ENCODE data around the gene DDX10.

DNA sequence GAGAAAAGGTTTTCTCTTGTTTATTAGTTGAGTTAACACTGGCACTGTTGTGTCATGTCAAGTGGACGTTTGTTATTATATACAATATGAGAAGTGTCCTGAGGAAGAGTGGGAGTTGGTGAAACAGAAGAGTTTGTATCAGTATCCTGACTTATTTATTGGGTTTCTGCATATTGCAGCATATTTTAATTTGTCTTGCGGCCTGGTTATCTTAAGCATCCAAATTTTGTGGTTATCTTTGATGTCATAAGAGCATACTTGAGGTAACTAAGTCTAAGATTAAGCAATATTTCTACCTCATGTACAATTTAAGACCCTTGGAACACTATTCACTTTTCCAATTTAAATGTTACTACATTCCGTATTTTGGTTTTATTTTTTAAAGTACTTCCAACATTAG lies 103.5 kb downstream of the DDX10 start:
- TF ChIP-seq, protein P1, sequence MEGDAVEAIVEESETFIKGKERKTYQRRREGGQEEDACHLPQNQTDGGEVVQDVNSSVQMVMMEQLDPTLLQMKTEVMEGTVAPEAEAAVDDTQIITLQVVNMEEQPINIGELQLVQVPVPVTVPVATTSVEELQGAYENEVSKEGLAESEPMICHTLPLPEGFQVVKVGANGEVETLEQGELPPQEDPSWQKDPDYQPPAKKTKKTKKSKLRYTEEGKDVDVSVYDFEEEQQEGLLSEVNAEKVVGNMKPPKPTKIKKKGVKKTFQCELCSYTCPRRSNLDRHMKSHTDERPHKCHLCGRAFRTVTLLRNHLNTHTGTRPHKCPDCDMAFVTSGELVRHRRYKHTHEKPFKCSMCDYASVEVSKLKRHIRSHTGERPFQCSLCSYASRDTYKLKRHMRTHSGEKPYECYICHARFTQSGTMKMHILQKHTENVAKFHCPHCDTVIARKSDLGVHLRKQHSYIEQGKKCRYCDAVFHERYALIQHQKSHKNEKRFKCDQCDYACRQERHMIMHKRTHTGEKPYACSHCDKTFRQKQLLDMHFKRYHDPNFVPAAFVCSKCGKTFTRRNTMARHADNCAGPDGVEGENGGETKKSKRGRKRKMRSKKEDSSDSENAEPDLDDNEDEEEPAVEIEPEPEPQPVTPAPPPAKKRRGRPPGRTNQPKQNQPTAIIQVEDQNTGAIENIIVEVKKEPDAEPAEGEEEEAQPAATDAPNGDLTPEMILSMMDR (conservative IDR thresholded peaks at IDR 0.05; ENCODE audit: low read depth, low read length) = no peak
- no peak for TF ChIP-seq EZH2 (IDR thresholded peaks at IDR 0.05; ENCODE audit: borderline replicate concordance, low read depth, low read length, poor library complexity, severe bottlenecking)

Data from A673 (cell line).